Astrocyte of the cerebellum (primary cell): ENCODE results near the gene PCNX2.

Source experiments
- DNase-seq: peaks from one replicate; pipeline ENCODE4 v3.0.0-alpha.2; 2011; ENCODE audit warnings: low read depth
- H3K4me3 ChIP-seq: 2 replicates; pipeline ENCODE4 v1.5.1; 2011; ENCODE audit warnings: mild to moderate bottlenecking, low read depth, low read length, moderate library complexity
- CTCF ChIP-seq: IDR thresholded peaks from 2 replicates; pipeline ENCODE4 v1.5.1; 2012; ENCODE audit warnings: low read length, low read depth, moderate library complexity, mild to moderate bottlenecking; ENCODE audit errors: missing control alignments
- in situ Hi-C: cut with HindIII; loops from 2 replicates; pipeline ENCODE4 v1.10.0; 2017; ENCODE audit warnings: low sequenced_read_pairs

Gene PCNX2

GRCh38 chr1:233122779-233123178 is 172.7 kb downstream of the PCNX2 start:
- DNase-seq: no peak
- no peak for TF ChIP-seq CTCF
- in situ Hi-C loops: no loop called here
- no peak overlapping the region for H3K4me3 ChIP-seq

GRCh38 chr1:233121947-233122559 is 173.5 kb downstream of the PCNX2 start:
- H3K4me3 ChIP-seq: no peak overlapping the region
- no peak for TF ChIP-seq CTCF
- in situ Hi-C loops: no loop called here
- no peak for DNase-seq

- no peak for TF ChIP-seq CTCF
- no peak overlapping the region for H3K4me3 ChIP-seq
- in situ Hi-C loops: no loop called here
- no peak for DNase-seq
Measured at GRCh38 chr1:233114860-233115259, 180.7 kb downstream of the PCNX2 start.

GRCh38 chr1:233114159-233114558 is 181.4 kb downstream of the PCNX2 start:
- peak; percentile 53 for DNase-seq
- in situ Hi-C loops: no loop called here
- TF ChIP-seq CTCF: no peak
- no peak overlapping the region for H3K4me3 ChIP-seq

- no peak overlapping the region for H3K4me3 ChIP-seq
- in situ Hi-C loops: no loop called here
- DNase-seq: peak; percentile 97
- TF ChIP-seq CTCF: no peak
Measured at GRCh38 chr1:233113009-233113879, 182.3 kb downstream of the PCNX2 start.

- TF ChIP-seq CTCF: no peak
- in situ Hi-C loops: no loop called here
- DNase-seq: no peak
- H3K4me3 ChIP-seq: no peak overlapping the region
Measured at GRCh38 chr1:233112186-233113008, 183.1 kb downstream of the PCNX2 start.
